SK-N-SH treated with all-trans-retinoic acid at 6 μM for 48 hours (cell line): ENCODE measurements around the gene THBS3.

Experiments used
- ATAC-seq: fragments of 200-7000 bp; cut with Tn5 transposase; 3 replicates; pipeline ENCODE4 v1.9.1; 2020; ENCODE audit warnings: mild to moderate bottlenecking, moderate library complexity
- ARNTL ChIP-seq: fragments of 450-650 bp; formaldehyde crosslinking; IDR thresholded peaks from 2 replicates; pipeline ENCODE4 v1.5.0; 2020; ENCODE audit warnings: low read depth, mild to moderate bottlenecking, moderate library complexity, borderline replicate concordance
- BACH2 ChIP-seq: fragments of 250-450 bp; sonication (Bioruptor Pico); IDR thresholded peaks from 2 replicates; pipeline ENCODE4 v1.9.0; 2021; ENCODE audit warnings: mild to moderate bottlenecking, borderline replicate concordance
- CSDC2 ChIP-seq: fragments of 250-450 bp; sonication (Bioruptor Pico); IDR thresholded peaks from 2 replicates; pipeline ENCODE4 v1.5.0; 2020; ENCODE audit warnings: mild to moderate bottlenecking, moderate library complexity
- CSRNP3 ChIP-seq: fragments of 250-450 bp; sonication (Bioruptor Pico); IDR thresholded peaks from 2 replicates; pipeline ENCODE4 v1.5.1; 2021; ENCODE audit warnings: mild to moderate bottlenecking, moderate library complexity
- ESRRG ChIP-seq: fragments of 250-450 bp; sonication (Bioruptor Pico); IDR thresholded peaks from 2 replicates; pipeline ENCODE4 v1.6.1; 2021; ENCODE audit warnings: mild to moderate bottlenecking
- GLIS3 ChIP-seq: fragments of 250-450 bp; sonication (Bioruptor Pico); IDR thresholded peaks from 2 replicates; pipeline ENCODE4 v1.5.0; 2020; ENCODE audit warnings: mild to moderate bottlenecking, moderate library complexity
- ISL1 ChIP-seq: fragments of 250-450 bp; sonication (Bioruptor Pico); IDR thresholded peaks from 2 replicates; pipeline ENCODE4 v2.1.2; 2022; ENCODE audit warnings: mild to moderate bottlenecking, moderate library complexity
- OSR1 ChIP-seq: fragments of 250-450 bp; sonication (Bioruptor Pico); IDR thresholded peaks from 2 replicates; pipeline ENCODE4 v1.8.0; 2022; ENCODE audit warnings: moderate library complexity, mild to moderate bottlenecking, inconsistent platforms
- PATZ1 ChIP-seq: fragments of 250-450 bp; sonication (Bioruptor Pico); IDR thresholded peaks from 2 replicates; pipeline ENCODE4 v1.8.0; 2020; ENCODE audit warnings: mild to moderate bottlenecking, moderate library complexity, borderline replicate concordance
- PPARA ChIP-seq: fragments of 250-450 bp; sonication (Bioruptor Pico); IDR thresholded peaks from 2 replicates; pipeline ENCODE4 v1.5.0; 2020; ENCODE audit warnings: mild to moderate bottlenecking, borderline replicate concordance
- RARB ChIP-seq: fragments of 250-450 bp; sonication (Bioruptor Pico); IDR thresholded peaks from 2 replicates; pipeline ENCODE4 v1.8.0; 2021; ENCODE audit warnings: mild to moderate bottlenecking, moderate library complexity
- TCF4 ChIP-seq: fragments of 250-450 bp; sonication (Bioruptor Pico); IDR thresholded peaks from 2 replicates; pipeline ENCODE4 v1.8.0; 2021; ENCODE audit warnings: mild to moderate bottlenecking, moderate library complexity, borderline replicate concordance
- TOX ChIP-seq: fragments of 250-450 bp; sonication (Bioruptor Pico); IDR thresholded peaks from 2 replicates; pipeline ENCODE4 v1.8.0; 2021; ENCODE audit warnings: mild to moderate bottlenecking, moderate library complexity, borderline replicate concordance
- TSHZ2 ChIP-seq: fragments of 250-450 bp; sonication (Bioruptor Pico); IDR thresholded peaks from 2 replicates; pipeline ENCODE4 v1.5.0; 2020; ENCODE audit warnings: mild to moderate bottlenecking, moderate library complexity
- ZC3H10 ChIP-seq: fragments of 250-450 bp; sonication (Bioruptor Pico); IDR thresholded peaks from 2 replicates; pipeline ENCODE4 v1.5.1; 2021; ENCODE audit warnings: mild to moderate bottlenecking, moderate library complexity
- ZFP3 ChIP-seq: fragments of 250-450 bp; sonication (Bioruptor Pico); IDR thresholded peaks from 2 replicates; pipeline ENCODE4 v1.5.0; 2020; ENCODE audit warnings: mild to moderate bottlenecking, moderate library complexity
- ZFP30 ChIP-seq: fragments of 450-650 bp; formaldehyde crosslinking; IDR thresholded peaks from 2 replicates; pipeline ENCODE4 v1.5.0; 2022; ENCODE audit warnings: mild to moderate bottlenecking, moderate library complexity
- ZNF565 ChIP-seq: fragments of 450-650 bp; formaldehyde crosslinking; conservative IDR thresholded peaks from 2 replicates; pipeline ENCODE4 v1.5.0; 2020; ENCODE audit warnings: low read depth, mild to moderate bottlenecking, moderate library complexity
- ZNF70 ChIP-seq: fragments of 450-650 bp; formaldehyde crosslinking; IDR thresholded peaks from 2 replicates; pipeline ENCODE4 v1.5.0; 2020; ENCODE audit warnings: mild to moderate bottlenecking, moderate library complexity
- ZNF8 ChIP-seq: fragments of 450-650 bp; formaldehyde crosslinking; IDR thresholded peaks from 2 replicates; pipeline ENCODE4 v1.5.0; 2020; ENCODE audit warnings: mild to moderate bottlenecking, moderate library complexity
- TF ChIP-seq, protein P1 (sequence below): fragments of 250-450 bp; sonication (Bioruptor Pico); IDR thresholded peaks from 2 replicates; pipeline ENCODE4 v1.8.0; 2021; ENCODE audit warnings: low read depth, mild to moderate bottlenecking, moderate library complexity, borderline replicate concordance

Gene THBS3

DNA sequence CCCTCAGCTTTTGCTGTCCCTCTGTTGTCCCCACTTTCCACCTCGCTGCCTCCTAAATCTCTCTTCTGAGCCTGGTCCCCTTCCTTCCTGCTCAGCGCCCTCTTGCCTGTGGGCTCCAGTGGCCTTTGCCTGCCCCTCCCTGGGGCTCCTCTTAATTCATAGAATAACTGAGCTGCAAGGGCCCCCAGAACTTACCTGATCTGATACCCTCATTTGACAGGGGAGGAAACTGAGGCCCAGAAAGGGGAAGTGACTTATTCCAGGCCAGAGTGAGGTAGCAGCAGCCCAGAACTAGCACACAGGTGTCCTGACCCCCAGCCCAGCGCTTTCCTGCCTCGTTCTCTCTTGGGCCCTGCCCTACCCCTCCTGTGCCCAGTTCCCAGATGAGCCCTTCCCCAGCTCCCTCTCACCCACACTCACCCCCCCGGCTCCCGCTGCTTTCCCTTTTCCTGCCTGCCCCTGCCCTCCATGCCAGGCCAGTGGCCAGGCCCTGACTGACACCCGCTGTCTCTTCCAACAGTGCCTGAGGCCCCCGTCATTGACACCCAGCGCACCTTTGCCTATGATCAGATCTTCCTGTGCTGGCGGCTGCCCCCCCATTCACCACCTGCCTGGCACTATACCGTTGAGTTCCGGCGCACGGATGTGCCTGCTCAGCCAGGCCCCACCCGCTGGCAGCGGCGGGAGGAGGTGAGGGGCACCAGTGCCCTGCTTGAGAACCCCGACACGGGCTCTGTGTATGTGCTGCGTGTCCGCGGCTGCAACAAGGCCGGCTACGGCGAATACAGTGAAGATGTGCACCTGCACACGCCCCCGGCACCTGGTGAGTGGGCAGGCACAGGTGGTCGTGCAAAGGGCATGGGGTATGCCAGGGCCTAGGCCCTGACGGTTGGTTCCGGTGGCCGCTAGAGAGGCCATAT lies 28.3 kb downstream of the THBS3 start:
- no peak for TF ChIP-seq BACH2 (CRISPR knock-in tag)
- TF ChIP-seq ZFP30 (CRISPR knock-in tag) = no peak
- TF ChIP-seq PPARA = no peak
- no peak for TF ChIP-seq ESRRG (CRISPR knock-in tag)

GRCh38 chr1:155178441-155179111 lies 29.1 kb downstream of the THBS3 start:
- TF ChIP-seq, protein P1, sequence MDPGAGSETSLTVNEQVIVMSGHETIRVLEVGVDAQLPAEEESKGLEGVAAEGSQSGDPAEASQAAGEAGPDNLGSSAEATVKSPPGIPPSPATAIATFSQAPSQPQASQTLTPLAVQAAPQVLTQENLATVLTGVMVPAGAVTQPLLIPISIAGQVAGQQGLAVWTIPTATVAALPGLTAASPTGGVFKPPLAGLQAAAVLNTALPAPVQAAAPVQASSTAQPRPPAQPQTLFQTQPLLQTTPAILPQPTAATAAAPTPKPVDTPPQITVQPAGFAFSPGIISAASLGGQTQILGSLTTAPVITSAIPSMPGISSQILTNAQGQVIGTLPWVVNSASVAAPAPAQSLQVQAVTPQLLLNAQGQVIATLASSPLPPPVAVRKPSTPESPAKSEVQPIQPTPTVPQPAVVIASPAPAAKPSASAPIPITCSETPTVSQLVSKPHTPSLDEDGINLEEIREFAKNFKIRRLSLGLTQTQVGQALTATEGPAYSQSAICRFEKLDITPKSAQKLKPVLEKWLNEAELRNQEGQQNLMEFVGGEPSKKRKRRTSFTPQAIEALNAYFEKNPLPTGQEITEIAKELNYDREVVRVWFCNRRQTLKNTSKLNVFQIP = no peak
- TF ChIP-seq ZFP30 (CRISPR knock-in tag) (no peak), GLIS3 (CRISPR knock-in tag) (no peak), OSR1 (CRISPR knock-in tag) (no peak), ZNF70 (no peak), ISL1 (CRISPR knock-in tag) (no peak), ZC3H10 (CRISPR knock-in tag) (no peak), TOX (no peak), ZFP3 (CRISPR knock-in tag) (no peak), PPARA (no peak), CSRNP3 (CRISPR knock-in tag) (no peak)
- TF ChIP-seq, all 23 proteins: peak for 0
- ATAC-seq = no peak

More for the DNA sequence above, 28.3 kb downstream of the THBS3 start:
- no peak for ATAC-seq

GRCh38 chr1:155177918-155178281 lies 29.8 kb downstream of the THBS3 start:
- TF ChIP-seq CSDC2 (CRISPR knock-in tag) (no peak), BACH2 (CRISPR knock-in tag) (no peak), ISL1 (CRISPR knock-in tag) (no peak), GLIS3 (CRISPR knock-in tag) (no peak), ZC3H10 (CRISPR knock-in tag) (no peak), ARNTL (CRISPR knock-in tag) (no peak)
- ATAC-seq = no peak

DNA sequence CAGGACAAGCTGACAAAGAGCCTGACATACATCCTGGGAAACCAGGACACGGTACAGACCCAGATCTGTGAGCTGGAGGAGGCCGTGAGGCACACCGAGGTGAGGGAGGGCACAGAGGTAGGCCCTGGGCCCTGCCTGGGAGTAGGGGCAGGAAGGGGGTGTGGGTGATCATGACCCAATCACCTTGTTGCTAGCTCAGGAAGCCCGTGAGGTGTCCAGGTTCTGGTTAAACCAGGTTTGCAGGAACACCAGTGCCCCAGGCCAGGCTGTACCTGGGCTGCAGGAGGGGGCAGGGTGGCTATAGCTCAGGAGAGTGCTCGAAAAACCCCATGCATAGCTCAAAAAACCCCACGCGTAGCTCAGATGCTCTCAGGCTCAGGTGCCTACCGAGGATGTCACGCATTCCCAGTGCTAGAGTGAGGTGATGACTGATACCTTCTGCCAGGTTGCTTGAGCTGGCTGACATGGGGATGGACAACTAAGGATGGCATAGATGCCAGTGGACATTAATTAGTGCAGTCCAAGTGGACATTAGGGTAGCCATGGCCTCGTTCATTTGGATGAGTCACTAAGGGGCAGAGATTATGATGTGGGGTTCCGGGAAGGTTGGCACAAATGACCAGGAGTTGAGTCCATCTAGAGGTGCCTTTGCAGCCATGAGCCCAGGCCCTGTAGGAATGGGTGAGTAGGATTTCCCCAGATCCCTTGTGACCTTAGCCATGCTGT lies 30.3 kb downstream of the THBS3 start:
- no peak for ATAC-seq
- no peak for TF ChIP-seq ZNF8 (CRISPR knock-in tag)
- no peak for TF ChIP-seq ZFP3 (CRISPR knock-in tag)

DNA sequence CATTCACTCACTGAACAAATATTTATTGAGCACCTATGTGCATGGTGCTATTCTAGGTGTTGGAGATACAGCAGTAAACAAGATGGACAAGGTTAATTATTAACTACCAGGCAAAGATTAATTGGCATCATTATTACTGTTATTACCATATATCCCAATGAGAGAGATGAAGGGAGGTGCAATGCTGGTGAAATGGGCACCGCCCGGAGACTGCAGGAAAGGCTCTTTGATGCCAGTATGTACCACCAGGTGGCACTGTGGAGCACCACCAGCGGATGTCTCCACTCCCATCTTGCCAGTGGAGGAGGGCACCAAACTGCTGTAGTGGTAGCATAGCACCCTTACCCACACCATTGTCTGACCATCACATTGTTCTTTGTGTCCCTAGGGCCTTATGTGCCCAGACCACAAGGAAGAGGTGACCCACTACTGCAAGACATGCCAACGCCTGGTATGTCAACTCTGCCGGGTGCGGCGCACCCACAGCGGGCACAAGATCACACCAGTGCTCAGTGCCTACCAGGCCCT lies 31.1 kb downstream of the THBS3 start:
- peak; percentile 58 for ATAC-seq
- TF ChIP-seq GLIS3 (CRISPR knock-in tag) (no peak), ZNF565 (no peak), ARNTL (CRISPR knock-in tag) (no peak), CSRNP3 (CRISPR knock-in tag) (no peak), TCF4 (CRISPR knock-in tag) (no peak), ZFP3 (CRISPR knock-in tag) (no peak), CSDC2 (CRISPR knock-in tag) (no peak), BACH2 (CRISPR knock-in tag) (no peak), ESRRG (CRISPR knock-in tag) (no peak), OSR1 (CRISPR knock-in tag) (no peak), ISL1 (CRISPR knock-in tag) (no peak), RARB (CRISPR knock-in tag) (no peak), ZC3H10 (CRISPR knock-in tag) (no peak), PATZ1 (CRISPR knock-in tag) (no peak), TSHZ2 (CRISPR knock-in tag) (no peak), TOX (no peak), PPARA (no peak)
